Measurements from ENCODE around the gene SIRT4. TPM values are rescaled to one million over a fixed set of nuclear protein-coding genes. Genes with fewer than 3 reads are reported as not detected.

Gene SIRT4
- total RNA-seq, 1 donor from 2014 or later = 3.3 TPM

Small RNAs within 50 kb of the gene (small RNA-seq; reads per million reads assigned to genes)
- gene RNU4-1 (ENCODE audit: low replicate concordance) (487 reads per million, percentile 98 among the genes with 10 or more reads in this experiment), gene RNU4-2 (ENCODE audit: low replicate concordance) (1,643 reads per million, percentile 99 among the genes with 10 or more reads in this experiment), gene RNU6-1088P (ENCODE audit: low replicate concordance) (not detected)

Other genes with a start within 250 kb of the SIRT4 start
- 14.6 TPM for gene RAB35, start 185.6 kb upstream of the SIRT4 start, total RNA-seq
- gene GCN1, start 107.6 kb upstream of the SIRT4 start, total RNA-seq = 113 TPM
- 2,033 TPM for gene RPLP0, start 101.2 kb upstream of the SIRT4 start, total RNA-seq
- 30.5 TPM for gene PXN, start 36.6 kb upstream of the SIRT4 start, total RNA-seq
- under 0.01 TPM for gene RNU4-2, start 10.4 kb upstream of the SIRT4 start, total RNA-seq
- under 0.01 TPM for gene RNU4-1, start 9.1 kb upstream of the SIRT4 start, total RNA-seq
- not detected for gene PLA2G1B, start 25.5 kb downstream of the SIRT4 start, total RNA-seq
- gene MSI1, start 66.8 kb downstream of the SIRT4 start, total RNA-seq = 0.99 TPM
- gene COX6A1, start 135.8 kb downstream of the SIRT4 start, total RNA-seq = 242 TPM
- 14.4 TPM for gene TRIAP1, start 144.1 kb downstream of the SIRT4 start, total RNA-seq
- gene GATC, start 144.1 kb downstream of the SIRT4 start, total RNA-seq = 18.1 TPM
- 105 TPM for gene SRSF9, start 167.4 kb downstream of the SIRT4 start, total RNA-seq
- gene DYNLL1, start 193.8 kb downstream of the SIRT4 start, total RNA-seq = 226 TPM
- gene COQ5, start 226.8 kb downstream of the SIRT4 start, total RNA-seq = 30.5 TPM
- gene RNF10, start 232.0 kb downstream of the SIRT4 start, total RNA-seq = 127 TPM